Measurements from ENCODE around the gene MAFB.

GRCh38 chr20:40639132-40639531 lies 49.9 kb downstream of the MAFB start:
- TF ChIP-seq GABPA (IDR thresholded peaks at IDR 0.05; ENCODE audit: low read depth): no peak
- TF ChIP-seq EZH2phosphoT487 (IDR thresholded peaks at IDR 0.05; ENCODE audit: borderline replicate concordance, low read depth): no peak
- no peak for TF ChIP-seq CTCF (IDR thresholded peaks at IDR 0.05)
- TF ChIP-seq SIN3A (IDR thresholded peaks at IDR 0.05; ENCODE audit: borderline replicate concordance, low read depth, low read length): no peak
- no peak for TF ChIP-seq REST (IDR thresholded peaks at IDR 0.05; ENCODE audit: low read depth, low read length)
- TF ChIP-seq FOSL2 (IDR thresholded peaks at IDR 0.05; ENCODE audit: borderline replicate concordance, low read depth): no peak
- no peak for TF ChIP-seq MAX (IDR thresholded peaks at IDR 0.05; ENCODE audit: low read depth)
- TF ChIP-seq TCF12 (IDR thresholded peaks at IDR 0.05): no peak
